ENCODE results near the gene NUDT1. TPM values are rescaled to one million over a fixed set of nuclear protein-coding genes. Genes with fewer than 3 reads are reported as not detected.

The NUDT1 gene
- total RNA-seq, 1 experiment from 2014 or later = 92.6 TPM

DNA sequence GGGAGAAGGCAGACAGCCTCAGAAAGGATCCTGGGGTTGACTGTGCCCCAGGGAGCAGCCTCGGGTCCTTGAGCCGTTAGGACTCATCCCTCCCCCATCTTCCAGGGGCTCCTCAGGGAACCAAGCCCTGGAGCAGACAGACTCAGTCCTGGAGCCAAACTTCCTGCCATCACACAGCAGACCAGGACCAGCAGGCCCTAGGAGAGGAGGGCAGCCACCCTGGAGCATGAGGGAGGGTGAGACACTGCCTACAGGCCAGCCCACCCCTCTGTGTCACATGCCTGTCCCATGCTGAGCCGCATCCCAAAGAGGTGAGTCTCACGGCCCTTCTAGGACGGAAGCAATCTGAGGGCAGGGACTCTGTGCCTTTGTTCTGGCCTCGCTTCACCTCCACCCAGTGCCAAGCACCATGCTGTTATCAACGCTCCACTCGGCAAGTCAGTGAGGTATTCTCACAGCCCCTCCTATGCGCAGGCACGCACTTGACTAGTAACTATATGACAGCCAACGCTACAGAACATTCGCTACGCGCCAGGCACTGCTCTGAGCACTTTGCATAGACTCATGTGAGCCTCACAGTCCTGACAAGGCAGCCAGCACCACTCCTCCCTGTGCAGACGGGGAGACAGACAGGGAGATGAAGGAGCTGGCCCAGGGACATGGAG is 28.3 kb upstream of the NUDT1 start:
- Histone ChIP-seq H3K36me3 (ENCODE audit: control insufficient read depth, insufficient read depth, low read length) (no peaks in the 10 kb centered on the region), H3K4me3 (ENCODE audit: low read depth in 2 of 2, low read length in 2 of 2) (no peak overlapping the region), H3K9me3 (ENCODE audit: control insufficient read depth, insufficient read depth, low read depth, low read length) (no peaks in the 10 kb centered on the region), H3K27ac (ENCODE audit: low read length) (no peak overlapping the region), H3K27me3 (ENCODE audit: control insufficient read depth, insufficient read depth, low read length) (no peaks in the 10 kb centered on the region), H3K4me1 (ENCODE audit: control insufficient read depth, insufficient read depth, low read length) (no peaks in the 10 kb centered on the region)
- DNase-seq (ENCODE audit: low read depth, low spot score) = no peak
- intact Hi-C loops (cut with micrococcal nuclease; ENCODE audit: unreplicated experiment) = no loop called here
- BruUV-seq (replicated peaks) = no TSS peak
- POLR2A ChIA-PET = no interaction called here
- no peak for TF ChIP-seq TCF7L2 (IDR thresholded peaks at IDR 0.05; ENCODE audit: low read depth, low read length)
- no peak for TF ChIP-seq SIN3A (IDR thresholded peaks at IDR 0.05; ENCODE audit: borderline replicate concordance, insufficient read depth, low read depth, low read length)
- no peak for TF ChIP-seq POLR2AphosphoS5 (IDR thresholded peaks at IDR 0.05; ENCODE audit: low read depth, low read length)
- TF ChIP-seq, protein P1, sequence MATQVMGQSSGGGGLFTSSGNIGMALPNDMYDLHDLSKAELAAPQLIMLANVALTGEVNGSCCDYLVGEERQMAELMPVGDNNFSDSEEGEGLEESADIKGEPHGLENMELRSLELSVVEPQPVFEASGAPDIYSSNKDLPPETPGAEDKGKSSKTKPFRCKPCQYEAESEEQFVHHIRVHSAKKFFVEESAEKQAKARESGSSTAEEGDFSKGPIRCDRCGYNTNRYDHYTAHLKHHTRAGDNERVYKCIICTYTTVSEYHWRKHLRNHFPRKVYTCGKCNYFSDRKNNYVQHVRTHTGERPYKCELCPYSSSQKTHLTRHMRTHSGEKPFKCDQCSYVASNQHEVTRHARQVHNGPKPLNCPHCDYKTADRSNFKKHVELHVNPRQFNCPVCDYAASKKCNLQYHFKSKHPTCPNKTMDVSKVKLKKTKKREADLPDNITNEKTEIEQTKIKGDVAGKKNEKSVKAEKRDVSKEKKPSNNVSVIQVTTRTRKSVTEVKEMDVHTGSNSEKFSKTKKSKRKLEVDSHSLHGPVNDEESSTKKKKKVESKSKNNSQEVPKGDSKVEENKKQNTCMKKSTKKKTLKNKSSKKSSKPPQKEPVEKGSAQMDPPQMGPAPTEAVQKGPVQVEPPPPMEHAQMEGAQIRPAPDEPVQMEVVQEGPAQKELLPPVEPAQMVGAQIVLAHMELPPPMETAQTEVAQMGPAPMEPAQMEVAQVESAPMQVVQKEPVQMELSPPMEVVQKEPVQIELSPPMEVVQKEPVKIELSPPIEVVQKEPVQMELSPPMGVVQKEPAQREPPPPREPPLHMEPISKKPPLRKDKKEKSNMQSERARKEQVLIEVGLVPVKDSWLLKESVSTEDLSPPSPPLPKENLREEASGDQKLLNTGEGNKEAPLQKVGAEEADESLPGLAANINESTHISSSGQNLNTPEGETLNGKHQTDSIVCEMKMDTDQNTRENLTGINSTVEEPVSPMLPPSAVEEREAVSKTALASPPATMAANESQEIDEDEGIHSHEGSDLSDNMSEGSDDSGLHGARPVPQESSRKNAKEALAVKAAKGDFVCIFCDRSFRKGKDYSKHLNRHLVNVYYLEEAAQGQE (IDR thresholded peaks at IDR 0.05; ENCODE audit: insufficient read depth in 1 of 2, low read depth in 2 of 2, low read length in 1 of 2) = no peak
- TF ChIP-seq, protein P2, sequence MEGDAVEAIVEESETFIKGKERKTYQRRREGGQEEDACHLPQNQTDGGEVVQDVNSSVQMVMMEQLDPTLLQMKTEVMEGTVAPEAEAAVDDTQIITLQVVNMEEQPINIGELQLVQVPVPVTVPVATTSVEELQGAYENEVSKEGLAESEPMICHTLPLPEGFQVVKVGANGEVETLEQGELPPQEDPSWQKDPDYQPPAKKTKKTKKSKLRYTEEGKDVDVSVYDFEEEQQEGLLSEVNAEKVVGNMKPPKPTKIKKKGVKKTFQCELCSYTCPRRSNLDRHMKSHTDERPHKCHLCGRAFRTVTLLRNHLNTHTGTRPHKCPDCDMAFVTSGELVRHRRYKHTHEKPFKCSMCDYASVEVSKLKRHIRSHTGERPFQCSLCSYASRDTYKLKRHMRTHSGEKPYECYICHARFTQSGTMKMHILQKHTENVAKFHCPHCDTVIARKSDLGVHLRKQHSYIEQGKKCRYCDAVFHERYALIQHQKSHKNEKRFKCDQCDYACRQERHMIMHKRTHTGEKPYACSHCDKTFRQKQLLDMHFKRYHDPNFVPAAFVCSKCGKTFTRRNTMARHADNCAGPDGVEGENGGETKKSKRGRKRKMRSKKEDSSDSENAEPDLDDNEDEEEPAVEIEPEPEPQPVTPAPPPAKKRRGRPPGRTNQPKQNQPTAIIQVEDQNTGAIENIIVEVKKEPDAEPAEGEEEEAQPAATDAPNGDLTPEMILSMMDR (IDR thresholded peaks at IDR 0.05) = no peak
- ATAC-seq = no peak
- CTCF ChIA-PET = no interaction called here
- in situ Hi-C loops (cut with HindIII; ENCODE audit: low pct_unique_long_range_greater_than_20kb, low sequenced_read_pairs) = no loop called here

DNA sequence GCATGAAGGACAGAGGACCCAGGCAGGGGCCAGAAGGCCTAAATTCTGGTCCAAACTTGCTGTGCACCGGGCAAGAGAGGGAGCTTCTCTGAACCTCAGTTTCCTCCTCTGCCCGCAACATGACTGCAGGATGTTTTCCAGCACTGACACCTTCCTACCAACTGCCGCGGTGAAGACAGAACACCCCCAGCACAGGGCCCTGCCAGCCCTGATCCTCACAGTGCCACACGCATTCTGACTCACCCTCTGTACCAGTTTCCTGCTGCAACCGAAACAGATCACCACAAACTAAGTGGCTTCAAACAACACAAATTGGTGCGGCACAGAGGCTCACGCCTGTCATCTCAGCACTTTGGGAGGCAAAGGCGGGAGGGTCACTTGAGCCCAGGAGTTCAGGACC is 27.4 kb upstream of the NUDT1 start:
- H3K4me3 ChIP-seq (ENCODE audit: low read depth in 2 of 2, low read length in 2 of 2) = no peak overlapping the region
- ChIA-PET POLR2A (interaction anchor here (0.7 kb wide), 1 partner anchor 96 kb away, joined by 11 read pairs; no protein-coding TSS in a partner anchor), CTCF (no interaction called here)
- DNase-seq (ENCODE audit: low read depth, low spot score) (no peak), ATAC-seq (no peak)
- H3K36me3 ChIP-seq (ENCODE audit: control insufficient read depth, insufficient read depth, low read length) = no peaks in the 10 kb centered on the region
- in situ Hi-C loops (cut with HindIII; ENCODE audit: low pct_unique_long_range_greater_than_20kb, low sequenced_read_pairs) = no loop called here
- H3K9me3 ChIP-seq (ENCODE audit: control insufficient read depth, insufficient read depth, low read depth, low read length) = no peaks in the 10 kb centered on the region
- TF ChIP-seq, protein P2 (IDR thresholded peaks at IDR 0.05) = no peak
- TF ChIP-seq TCF7L2 (IDR thresholded peaks at IDR 0.05; ENCODE audit: low read depth, low read length) (no peak), POLR2AphosphoS5 (IDR thresholded peaks at IDR 0.05; ENCODE audit: low read depth, low read length) (no peak), SIN3A (IDR thresholded peaks at IDR 0.05; ENCODE audit: borderline replicate concordance, insufficient read depth, low read depth, low read length) (no peak)
- TF ChIP-seq, protein P1 (IDR thresholded peaks at IDR 0.05; ENCODE audit: insufficient read depth in 1 of 2, low read depth in 2 of 2, low read length in 1 of 2) = no peak
- no TSS peak for BruUV-seq (replicated peaks)
- no peaks in the 10 kb centered on the region for H3K27me3 ChIP-seq (ENCODE audit: control insufficient read depth, insufficient read depth, low read length)
- H3K4me1 ChIP-seq (ENCODE audit: control insufficient read depth, insufficient read depth, low read length) = no peaks in the 10 kb centered on the region
- H3K27ac ChIP-seq (ENCODE audit: low read length) = no peak overlapping the region
- intact Hi-C loops (cut with micrococcal nuclease; ENCODE audit: unreplicated experiment) = no loop called here
